GM23248 (cell line): ENCODE measurements around the gene BEND3.
"Not testable (repeated sequence)": the region's sequence is repeated elsewhere in the genome, so short reads cannot be mapped to it uniquely, and the experiment has no call there.

Source experiments
- EZH2 ChIP-seq: fragments of 200-600 bp; sonication (generic); IDR thresholded peaks from 2 replicates; pipeline ENCODE4 v1.6.1; 2018; ENCODE audit warnings: antibody characterized with exemption, mild to moderate bottlenecking; ENCODE audit not compliant: insufficient read depth, poor library complexity, severe bottlenecking
- EZH2phosphoT487 ChIP-seq: fragments of 200-600 bp; sonication (generic); IDR thresholded peaks from 2 replicates; pipeline ENCODE4 v1.6.1; 2018; ENCODE audit warnings: antibody characterized with exemption, moderate library complexity, mild to moderate bottlenecking, low read depth; ENCODE audit not compliant: insufficient read depth

- not testable (repeated sequence) for TF ChIP-seq EZH2, EZH2phosphoT487
Observed at GRCh38 chr6:107019628-107020027, 95.7 kb downstream of the BEND3 start.
